HL-60 (cell line): ENCODE measurements around the gene SH3BP2.

Source experiments
- CTCF ChIP-seq: IDR thresholded peaks from one replicate; pipeline ENCODE4 v1.5.1; 2011; ENCODE audit warnings: low read length, control low read depth, inconsistent platforms; ENCODE audit not compliant: insufficient read depth
- REST ChIP-seq: IDR thresholded peaks from 2 replicates; pipeline ENCODE4 v1.6.1; 2012; ENCODE audit warnings: low read depth; ENCODE audit not compliant: insufficient replicate concordance

- TF ChIP-seq REST: no peak
- no peak for TF ChIP-seq CTCF
These were observed 40.2 kb downstream of the SH3BP2 start for GRCh38 chr4:2832981-2833670.
